GM21723 (cell line): ENCODE measurements around the gene RAMP1.
"Not testable (repeated sequence)": the region's sequence is repeated elsewhere in the genome, so short reads cannot be mapped to it uniquely, and the experiment has no call there.

Experiments
- ATAC-seq: cut with Tn5 transposase; IDR thresholded peaks from one replicate; pipeline ENCODE4 v1.9.1; 2021; ENCODE audit warnings: mild to moderate bottlenecking, moderate library complexity; ENCODE audit not compliant: unreplicated experiment

The RAMP1 gene

DNA sequence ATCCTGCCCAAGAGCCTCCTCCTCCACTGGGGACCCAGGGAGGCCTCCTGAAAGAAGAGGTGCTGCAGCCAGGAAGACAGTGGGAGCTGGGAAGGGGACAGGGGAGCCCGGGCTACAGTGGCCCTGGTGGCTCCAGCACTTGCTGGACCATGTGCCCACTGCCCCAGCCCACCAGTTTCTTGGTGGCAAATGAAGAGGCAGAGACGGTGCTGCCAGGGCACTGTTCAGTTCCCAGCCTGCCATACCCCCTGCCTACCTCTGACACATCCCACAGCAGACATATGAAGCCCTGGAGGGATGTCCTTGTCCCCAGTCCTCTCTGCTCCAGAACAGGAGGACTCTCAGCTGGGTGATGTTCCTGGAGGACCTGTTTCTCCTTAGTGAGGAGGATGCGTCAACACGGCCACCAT is 3.7 kb downstream of the RAMP1 start:
- no peak for ATAC-seq

DNA sequence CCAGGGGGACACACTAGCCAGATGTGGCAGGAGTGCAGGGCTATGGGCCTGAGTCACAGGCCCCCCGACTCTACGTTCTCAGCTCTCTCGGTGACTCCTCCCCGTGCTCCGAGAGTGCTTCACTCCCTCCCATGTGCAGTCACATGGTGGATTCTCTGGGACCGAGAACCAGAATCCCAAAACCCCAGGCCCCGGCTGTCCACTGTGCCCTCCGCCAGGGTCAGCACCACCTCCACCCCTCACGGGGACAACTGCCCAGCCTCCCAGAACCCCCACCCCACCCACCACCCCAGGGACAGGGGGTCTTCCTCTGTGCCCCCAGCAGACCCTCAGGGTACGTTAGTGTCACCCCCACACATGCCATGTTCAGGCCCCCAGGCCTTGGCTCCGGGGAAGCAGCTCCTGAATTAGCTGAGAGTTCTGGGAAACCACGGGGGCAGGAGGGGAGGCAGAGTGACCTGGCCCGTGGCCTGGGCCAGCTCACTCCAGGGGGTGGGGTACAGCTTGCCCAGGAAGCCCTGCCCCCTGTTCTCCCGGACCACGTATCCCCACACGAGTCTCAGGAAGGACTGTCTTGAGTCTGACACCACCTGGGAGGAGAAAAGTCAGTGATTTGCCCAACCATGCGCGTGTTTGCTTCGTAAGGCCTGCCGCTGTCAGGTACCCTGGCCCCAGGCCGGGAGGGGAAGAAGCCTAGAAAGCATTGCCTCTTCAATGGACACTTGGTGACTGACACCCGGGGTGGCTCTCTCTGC is 4.4 kb downstream of the RAMP1 start:
- no peak for ATAC-seq

DNA sequence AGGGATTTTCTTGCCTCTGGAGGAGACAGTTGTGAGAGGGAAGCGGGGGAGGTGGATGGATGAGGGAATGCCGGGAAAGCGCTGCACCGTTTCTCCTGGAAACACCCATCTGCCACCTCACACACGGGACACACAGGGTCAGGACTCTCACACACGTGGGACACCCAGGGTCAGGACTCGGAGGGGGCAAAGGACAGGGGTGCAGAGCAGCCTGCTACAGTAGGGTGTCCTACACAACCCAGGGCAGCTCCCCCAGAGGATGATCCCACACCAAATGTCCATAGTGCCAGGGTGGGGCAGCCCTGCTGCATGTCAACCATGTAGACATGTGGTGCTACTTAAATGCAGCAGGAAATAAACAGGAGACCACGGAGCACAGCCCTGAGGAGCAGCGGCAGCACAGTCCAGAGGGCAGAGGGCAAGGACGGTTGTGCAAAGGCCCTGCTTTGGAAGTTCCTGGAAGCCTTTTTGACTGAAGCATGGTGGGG is 5.1 kb downstream of the RAMP1 start:
- no peak for ATAC-seq

DNA sequence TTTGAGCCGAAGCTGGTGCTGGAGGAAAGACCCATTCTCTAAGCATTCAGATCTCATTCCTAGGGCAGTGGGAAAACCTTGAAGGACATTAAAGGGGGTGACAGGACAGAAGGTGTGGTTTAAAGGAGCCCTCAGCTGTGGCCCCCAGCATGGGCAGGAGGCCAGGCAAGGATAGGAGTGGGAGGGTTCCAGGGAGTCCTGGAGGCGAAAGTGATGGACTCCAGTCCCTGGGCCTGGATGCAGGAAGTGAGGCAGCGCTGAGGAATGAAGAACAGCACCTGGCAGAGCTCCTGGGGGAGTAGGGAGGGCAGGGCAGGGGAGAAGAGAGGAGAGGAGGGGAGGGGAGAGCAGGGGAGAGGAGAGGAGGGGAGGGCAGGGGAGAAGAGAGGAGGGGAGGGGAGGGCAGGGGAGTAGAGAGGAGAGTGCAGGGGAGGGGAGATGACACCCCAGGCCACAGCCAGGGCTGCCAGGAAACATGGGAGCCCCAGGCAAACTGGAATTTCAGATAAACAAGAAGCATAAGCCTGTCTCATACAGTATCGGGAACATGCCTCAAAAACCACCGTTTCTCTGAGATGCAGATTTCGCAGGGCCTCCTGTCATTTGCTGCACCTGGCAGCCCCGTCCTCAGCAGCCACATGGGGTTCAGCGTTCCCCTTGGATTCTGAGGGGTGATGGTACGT is 5.7 kb downstream of the RAMP1 start:
- ATAC-seq, result no peak

DNA sequence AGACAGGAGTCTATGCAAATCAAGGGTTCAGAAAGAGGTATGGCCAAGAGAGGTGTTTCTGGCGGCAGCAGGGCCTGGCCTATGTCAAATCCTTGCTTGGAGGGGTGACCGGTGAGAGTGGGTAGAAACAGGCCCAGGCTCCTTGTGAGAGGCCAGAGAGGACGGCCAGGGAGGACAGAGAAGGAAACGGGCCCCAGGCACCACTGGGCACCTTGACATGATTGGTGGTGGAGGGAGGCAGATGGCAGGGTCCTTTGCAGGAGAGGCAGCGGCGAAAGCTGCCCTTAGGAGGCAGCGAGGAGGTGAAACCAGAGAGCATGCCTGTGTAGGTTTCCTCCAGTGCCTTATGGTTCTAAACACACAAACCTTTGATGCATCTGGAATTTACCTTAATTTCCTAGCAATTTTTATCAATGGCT is 6.2 kb downstream of the RAMP1 start:
- ATAC-seq, result no peak

DNA sequence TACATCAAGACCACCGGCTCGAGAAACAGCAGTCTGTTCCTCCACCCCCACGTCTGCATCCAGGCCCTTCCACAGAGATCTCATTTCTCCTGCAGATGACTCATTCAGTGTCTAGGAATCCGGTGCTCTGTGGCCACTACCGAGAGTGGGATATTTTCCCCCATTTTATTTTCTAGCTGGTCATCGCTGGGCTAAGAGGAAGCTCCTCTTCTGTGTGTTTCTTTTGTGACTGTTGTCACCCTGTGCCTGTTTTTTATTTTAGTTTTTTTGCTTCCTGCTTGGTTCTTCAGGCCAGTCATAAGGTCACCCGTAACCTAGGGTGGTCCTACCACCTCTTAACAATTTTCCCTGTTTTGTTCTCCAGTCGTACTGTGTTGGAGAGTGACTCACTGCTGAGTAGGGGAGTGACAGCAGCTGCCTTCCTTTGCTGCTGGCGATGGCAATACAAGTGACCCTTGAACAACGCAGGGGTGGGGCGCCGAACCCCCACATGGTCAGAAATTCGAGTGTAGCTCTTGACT is 6.7 kb downstream of the RAMP1 start:
- ATAC-seq, result no peak

DNA sequence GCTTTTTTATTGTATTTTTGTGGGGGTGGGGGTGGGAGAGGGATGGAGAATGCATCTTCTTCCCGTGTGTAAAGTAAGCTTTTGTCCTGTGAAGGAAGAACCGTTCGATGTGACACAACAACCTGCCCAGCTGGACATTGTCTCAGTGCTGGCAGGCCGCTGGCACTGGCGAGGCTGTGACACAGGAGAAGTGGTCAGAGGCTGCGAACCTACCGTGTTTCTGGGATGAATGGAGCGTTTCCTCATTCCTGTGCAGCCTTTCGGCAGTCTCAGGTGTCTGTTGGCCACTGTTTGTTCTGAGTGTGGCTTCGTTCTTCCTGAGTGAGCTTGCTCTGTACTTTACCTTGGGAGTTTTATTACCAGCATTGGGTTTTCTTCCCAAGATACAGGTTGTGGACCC is 8.0 kb downstream of the RAMP1 start:
- ATAC-seq, result no peak

DNA sequence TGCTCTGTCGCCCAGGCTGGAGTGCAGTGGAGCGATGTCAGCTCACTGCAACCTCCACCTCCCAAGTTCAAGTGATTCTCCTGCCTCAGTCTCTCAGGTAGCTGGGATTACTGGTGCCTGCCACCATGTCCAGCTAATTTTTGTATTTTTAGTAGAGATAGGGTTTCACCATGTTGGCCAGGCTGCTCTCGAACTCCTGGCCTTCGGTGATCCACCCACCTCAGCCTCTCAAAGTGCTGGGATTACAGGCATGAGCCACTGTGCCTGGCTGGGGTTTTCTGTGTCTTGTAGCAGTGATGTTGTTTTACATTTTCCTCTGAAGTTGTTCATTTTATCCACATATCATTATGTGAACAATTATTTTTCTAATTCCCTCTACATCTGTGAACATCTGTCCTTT is 8.7 kb downstream of the RAMP1 start:
- ATAC-seq, result not testable (repeated sequence)

DNA sequence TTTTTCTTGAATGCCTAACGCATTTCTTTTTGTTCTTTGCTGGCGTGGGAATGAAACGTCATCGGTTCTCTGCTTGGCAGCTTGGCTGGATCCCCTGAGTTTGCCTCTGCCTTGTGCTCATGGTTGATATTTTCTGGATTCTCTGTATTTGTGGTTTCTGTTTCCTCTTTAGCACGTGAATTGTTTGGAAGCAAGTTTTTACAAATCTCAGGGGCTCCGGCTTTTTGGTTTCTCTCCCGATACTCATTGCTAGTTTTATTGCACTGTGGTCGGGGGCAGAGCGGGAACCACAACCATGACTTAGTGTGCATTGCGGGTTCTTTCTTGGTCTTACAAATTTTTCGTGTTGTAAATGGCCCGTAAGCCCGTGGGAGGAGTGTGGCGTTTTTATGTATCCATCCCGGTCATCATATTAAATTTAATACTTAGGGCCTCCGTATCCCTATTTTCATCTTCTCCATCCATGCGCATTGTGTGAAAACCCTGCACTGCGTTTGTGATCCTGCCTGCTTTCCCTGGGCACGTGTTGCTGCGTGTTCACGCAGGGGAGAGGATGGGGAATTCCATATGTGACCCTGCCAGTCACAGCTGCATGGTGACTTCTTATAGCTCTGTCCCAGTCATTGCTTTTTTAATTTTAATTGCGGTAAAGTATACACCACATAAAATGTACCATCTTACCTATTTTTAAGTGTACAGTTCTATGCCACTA is 9.4 kb downstream of the RAMP1 start:
- ATAC-seq, result no peak

DNA sequence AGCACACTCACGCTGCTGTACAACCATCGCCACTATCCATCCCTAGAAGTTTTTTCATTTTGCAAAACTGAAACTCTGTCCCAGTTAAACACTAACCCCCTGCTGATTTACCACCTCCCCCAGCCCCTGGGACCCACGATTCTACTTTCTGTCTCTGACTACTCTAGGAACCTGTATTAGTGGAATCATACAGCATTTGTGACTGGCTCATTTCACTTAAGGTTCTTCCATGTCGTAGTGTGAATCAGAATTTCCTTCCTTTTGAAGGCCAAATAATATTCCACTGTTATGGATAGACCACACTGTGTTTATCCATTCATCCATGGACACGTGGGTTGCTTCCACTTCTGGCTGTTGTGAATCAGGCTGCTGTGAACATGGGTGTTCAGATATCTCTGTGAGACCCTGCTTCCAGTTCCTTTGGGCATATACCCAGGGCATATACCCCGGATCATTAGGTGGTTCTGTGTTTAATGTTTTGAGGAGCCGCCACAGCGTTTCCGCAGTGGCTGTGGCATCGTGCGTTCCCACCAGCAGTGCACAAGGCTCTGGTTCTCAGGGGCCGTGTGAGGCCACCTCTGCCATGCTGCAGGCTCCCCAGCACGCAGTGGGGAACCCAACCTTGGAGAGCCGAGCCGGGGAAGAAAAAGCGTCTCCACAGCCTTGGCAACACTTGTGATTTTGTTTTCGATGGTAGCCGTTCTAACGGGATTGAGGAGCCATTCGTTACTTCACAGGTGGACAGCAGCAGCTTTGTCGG is 10.1 kb downstream of the RAMP1 start:
- ATAC-seq, result no peak

DNA sequence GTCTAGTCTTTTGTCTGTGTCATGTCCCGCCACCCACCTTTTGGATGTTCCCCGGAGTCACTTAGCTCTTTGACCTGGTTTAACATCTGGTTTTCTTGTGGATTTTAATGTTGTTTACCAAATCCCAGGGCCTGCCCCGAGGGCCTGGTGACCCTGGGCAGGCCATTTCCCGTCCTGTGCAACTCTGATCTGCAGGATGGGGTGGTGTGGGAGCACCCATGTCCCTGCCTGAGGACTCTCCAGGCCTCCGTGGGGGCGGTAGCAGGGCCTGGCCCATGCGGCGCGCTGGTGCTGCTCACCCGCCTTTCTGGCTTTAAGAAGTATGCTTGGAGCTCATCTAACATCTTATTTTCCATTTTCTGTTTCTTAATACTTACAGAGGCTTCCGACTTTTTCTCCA is 10.7 kb downstream of the RAMP1 start:
- ATAC-seq, result no peak

DNA sequence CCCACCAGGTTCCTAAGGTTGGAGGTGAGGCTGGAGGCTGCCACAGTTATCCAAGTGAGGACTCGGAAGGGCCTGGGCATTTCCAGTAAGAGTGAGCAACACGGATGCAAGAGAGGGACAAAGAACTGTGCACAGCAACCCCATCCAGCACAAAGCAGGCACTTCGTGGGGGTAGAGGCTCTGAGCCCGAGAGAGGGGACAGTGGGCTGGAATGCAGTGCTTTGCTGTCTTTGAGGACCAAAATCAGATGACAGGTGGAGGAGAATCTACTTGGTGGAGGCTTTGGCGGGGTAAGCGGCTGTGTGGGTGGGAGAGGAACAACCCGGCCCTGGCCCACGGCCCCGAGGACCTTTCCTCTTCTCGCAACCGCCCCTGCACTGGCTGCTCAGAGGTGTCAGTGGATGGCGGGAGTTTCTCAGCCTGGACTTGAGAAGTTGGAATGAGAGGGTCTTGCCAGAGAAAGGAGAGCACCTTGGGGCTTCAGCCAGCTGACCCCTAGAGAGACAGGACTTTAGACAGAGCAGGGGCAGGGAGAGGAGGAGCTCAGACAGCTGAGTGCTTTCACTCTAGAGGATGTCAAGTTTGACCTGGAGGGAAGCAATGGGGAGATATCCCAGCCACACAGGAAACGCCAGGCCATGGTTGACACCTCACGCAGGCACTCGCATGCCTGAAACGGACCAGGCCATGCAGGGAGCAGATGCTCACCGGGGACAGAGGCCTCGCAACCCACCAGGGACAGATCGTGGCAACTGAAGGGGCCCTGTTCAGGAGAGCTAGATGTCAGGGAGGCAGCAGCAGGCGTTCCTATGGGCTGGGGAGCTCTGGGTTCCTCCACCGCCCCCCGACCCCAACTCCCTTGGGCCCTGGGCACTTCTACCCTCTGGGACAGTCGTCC is 11.6 kb downstream of the RAMP1 start:
- ATAC-seq, result no peak

DNA sequence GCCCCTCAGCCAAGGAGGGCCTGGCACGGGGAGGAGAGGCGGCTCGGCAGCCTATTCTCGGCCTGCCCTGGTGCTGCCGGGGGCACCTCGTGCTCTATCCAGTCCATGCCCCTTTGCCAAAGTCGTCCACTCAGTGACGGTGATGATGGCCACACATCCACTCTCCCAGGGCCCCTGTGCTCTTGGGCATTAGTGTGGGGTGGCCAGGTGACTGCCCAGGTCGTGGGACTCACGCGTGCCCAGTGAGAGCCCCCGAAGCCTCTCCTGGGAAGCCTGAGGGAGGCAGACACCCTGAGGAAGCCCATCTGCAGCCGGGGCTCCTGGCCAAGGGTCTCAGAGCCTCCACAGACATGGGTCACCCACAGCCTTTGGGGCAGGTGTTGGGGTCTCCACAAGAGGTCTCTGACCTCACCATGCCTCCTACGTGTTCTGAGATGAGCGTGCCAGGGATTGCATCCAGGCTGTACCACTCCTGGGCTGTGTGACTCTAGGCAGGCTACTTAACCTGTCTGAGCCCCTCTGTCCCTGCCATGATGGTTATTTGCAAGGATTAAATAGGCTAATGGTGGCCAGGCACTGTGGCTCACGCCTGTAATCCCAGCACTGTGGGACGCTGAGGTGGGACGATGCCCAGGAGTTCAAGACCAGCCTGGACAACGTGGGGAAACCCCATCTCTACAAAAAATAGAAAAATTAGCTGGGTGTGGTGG is 12.9 kb downstream of the RAMP1 start:
- ATAC-seq, result no peak

DNA sequence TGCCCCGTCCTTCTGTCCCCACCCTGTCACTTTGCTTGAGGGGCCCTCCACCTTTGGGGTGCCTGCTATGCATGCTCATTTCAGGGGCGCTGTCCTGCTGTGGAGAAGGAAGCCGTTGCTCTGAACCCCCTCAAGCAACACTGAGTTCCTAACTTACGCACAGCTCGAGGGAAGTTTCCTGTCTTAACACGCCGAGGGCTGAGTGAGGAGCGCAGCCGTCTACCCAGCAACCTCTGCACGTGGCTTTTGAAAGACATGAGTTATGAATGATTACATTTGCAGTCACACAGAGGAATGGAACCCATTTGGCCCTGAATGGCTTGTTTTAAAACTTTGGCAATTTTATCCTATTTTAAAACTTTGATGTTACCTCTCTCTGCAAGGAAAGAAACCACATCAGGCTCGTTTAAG is 14.0 kb downstream of the RAMP1 start:
- ATAC-seq, result no peak

DNA sequence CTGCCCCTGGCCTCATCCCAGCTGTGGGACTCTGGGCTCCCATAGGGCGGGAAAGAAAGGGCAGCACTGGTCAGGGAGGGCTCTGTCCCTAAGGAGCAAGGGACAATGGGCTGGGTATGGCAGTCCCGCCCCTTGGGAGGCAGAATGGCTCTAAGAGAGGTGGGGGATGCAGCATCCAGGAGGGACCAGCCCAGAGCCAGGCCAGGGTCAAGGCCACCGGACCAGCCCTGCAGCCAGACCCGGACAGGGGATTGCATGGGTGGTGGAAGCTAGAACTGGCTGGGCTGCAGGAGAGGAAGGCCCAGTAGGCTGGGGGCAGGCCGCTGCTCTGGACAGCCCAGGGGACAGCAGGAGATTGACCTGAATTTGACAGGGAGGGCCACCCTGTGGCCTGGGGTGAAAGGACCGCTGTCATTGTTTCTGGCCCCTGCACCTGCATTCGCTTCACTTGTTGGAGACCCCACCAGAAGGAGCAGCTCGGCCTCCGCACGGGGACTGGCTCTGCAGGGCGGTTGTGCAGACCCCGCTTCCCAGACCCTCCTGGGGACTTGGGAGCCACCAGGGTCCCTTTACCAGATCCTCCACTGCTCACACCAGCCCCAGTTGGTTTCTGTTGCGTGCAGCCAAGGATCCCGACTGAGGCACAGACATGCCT is 14.6 kb downstream of the RAMP1 start:
- no peak for ATAC-seq

DNA sequence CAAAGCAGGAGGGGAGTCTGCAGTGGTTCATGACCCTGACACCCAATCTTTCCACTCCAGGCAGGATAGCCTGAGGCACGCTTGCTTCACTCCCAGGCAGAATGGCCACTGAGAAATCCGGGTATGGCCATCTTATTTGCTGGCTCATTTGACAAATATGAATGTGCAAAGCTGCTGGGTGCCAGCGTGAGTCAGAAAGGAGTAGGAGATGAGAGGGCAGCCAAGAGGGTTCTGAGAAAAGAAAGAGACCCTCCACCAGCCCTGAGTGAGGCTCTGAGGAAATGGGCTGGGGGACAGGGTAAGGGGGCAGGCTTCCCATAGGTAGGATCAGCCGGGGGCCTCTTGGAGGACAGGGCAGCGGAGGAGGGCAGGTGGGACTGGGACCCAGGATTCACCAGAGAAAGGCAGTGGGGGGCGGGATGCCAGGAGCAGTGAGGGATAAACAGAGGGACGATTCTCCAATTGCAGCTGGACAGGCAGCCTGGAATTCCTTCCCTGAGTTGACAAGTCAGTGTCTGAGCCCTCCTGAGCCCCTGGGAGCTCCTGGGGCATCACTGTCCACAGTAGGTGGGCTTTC is 15.2 kb downstream of the RAMP1 start:
- ATAC-seq, result no peak

DNA sequence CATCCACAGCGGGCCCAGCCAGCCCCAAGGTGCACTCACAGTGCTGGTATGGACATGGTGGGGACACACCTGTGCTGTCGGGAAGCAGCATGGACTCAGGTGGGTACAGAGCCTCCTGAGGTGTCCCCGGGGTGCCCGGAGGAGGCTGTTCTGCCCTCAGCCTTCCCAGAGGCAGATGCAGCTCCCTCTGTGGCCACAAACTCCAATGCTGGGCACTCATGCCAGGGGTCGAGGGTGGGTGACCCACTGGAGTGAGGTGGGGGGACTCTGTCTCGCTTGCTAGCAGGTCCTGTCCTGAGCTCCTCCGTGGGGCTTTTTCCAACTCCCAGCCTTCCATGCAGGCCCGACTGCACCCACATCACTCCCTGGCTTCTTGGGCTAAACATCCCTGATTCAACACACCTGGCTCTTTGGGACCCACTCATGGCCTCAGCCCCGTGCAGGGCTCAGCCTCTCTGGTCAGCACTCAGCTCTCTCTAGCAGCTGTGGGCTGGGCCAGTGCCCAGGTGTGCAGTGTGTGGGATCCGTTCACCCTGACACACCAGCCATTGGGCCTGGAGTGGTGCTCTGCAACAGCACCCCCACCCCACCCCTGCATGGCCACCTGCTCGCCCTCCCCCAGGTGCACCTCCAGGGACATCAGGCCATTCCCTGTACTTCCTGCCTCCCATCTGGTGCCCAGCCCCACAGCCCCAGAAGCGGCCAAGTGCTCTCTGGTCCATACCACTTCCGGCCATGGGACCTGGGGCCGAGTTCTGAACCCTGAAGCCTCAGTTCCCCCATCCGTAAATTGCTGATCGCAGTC is 16.0 kb downstream of the RAMP1 start:
- no peak for ATAC-seq
